Astrocyte (in vitro differentiated cells and primary cell): ENCODE measurements around the gene TCEA2. TPM values are rescaled to one million over a fixed set of nuclear protein-coding genes. Genes with fewer than 3 reads are reported as not detected.

Experiments
- DNase-seq: peaks from one replicate; pipeline ENCODE4 v3.0.0-alpha.2; 2010; ENCODE audit warnings: low read depth
- FAIRE-seq: peaks from 2 replicates; lab custom pipeline; 2011; peaks lifted over from hg19 to GRCh38; lab: Jason Lieb, UNC
- H2AFZ ChIP-seq: 2 replicates; pipeline ENCODE4 v1.6.0; 2012; ENCODE audit warnings: low read depth, low read length, inconsistent platforms
- H3K27ac ChIP-seq: 2 replicates; pipeline ENCODE4 v1.5.1; 2011; ENCODE audit warnings: low read depth, low read length, inconsistent platforms
- H3K27me3 ChIP-seq: 2 replicates; pipeline ENCODE4 v1.6.0; 2011; ENCODE audit warnings: low read length, inconsistent platforms; ENCODE audit not compliant: insufficient read depth
- H3K36me3 ChIP-seq: 2 replicates; pipeline ENCODE4 v1.5.1; 2011; ENCODE audit warnings: low read length, inconsistent platforms; ENCODE audit not compliant: insufficient read depth
- H3K4me1 ChIP-seq: 2 replicates; pipeline ENCODE4 v1.5.1; 2011; ENCODE audit warnings: low read length, inconsistent platforms; ENCODE audit not compliant: insufficient read depth
- H3K4me2 ChIP-seq: 2 replicates; pipeline ENCODE4 v1.6.0; 2012; ENCODE audit warnings: low read length, inconsistent platforms
- H3K4me3 ChIP-seq: 2 replicates; pipeline ENCODE4 v1.5.1; 2011; ENCODE audit warnings: low read depth, mild to moderate bottlenecking, low read length, inconsistent platforms; ENCODE audit not compliant: insufficient read depth
- H3K79me2 ChIP-seq: 2 replicates; pipeline ENCODE4 v1.6.0; 2012; ENCODE audit warnings: mild to moderate bottlenecking, low read length, inconsistent platforms; ENCODE audit not compliant: insufficient read depth
- H3K9ac ChIP-seq: 2 replicates; pipeline ENCODE4 v1.6.0; 2012; ENCODE audit warnings: mild to moderate bottlenecking, low read length, inconsistent platforms
- H3K9me3 ChIP-seq: 2 replicates; pipeline ENCODE4 v1.5.1; 2012; ENCODE audit warnings: low read depth, mild to moderate bottlenecking, low read length, inconsistent platforms; ENCODE audit not compliant: insufficient read depth
- H4K20me1 ChIP-seq: 2 replicates; pipeline ENCODE4 v1.6.0; 2012; ENCODE audit warnings: low read length, inconsistent platforms; ENCODE audit not compliant: insufficient read depth
- H3K27ac Mint-ChIP-seq: one replicate; pipeline ENCODE4 v1.8.0; 2021; ENCODE audit warnings: mild to moderate bottlenecking, mixed read lengths; ENCODE audit not compliant: unreplicated experiment
- H3K27me3 Mint-ChIP-seq: one replicate; pipeline ENCODE4 v1.8.0; 2021; ENCODE audit warnings: low read depth, mixed read lengths; ENCODE audit not compliant: unreplicated experiment
- H3K36me3 Mint-ChIP-seq: one replicate; pipeline ENCODE4 v1.8.0; 2021; ENCODE audit warnings: low read depth, mixed read lengths; ENCODE audit not compliant: unreplicated experiment
- H3K4me1 Mint-ChIP-seq: one replicate; pipeline ENCODE4 v1.8.0; 2021; ENCODE audit warnings: low read depth, mixed read lengths; ENCODE audit not compliant: unreplicated experiment
- H3K4me3 Mint-ChIP-seq: one replicate; pipeline ENCODE4 v1.8.0; 2021; ENCODE audit warnings: mild to moderate bottlenecking, moderate library complexity, mixed read lengths; ENCODE audit not compliant: unreplicated experiment
- H3K9me3 Mint-ChIP-seq: one replicate; pipeline ENCODE4 v1.8.0; 2021; ENCODE audit warnings: mild to moderate bottlenecking, mixed read lengths; ENCODE audit not compliant: unreplicated experiment
- CTCF ChIP-seq: IDR thresholded peaks from 2 replicates; pipeline ENCODE4 v1.5.1; 2011; ENCODE audit warnings: low read depth, mild to moderate bottlenecking, inconsistent platforms, low read length, moderate library complexity; ENCODE audit not compliant: insufficient read depth
- EZH2 ChIP-seq: IDR thresholded peaks from 2 replicates; pipeline ENCODE4 v1.6.1; 2012; ENCODE audit warnings: mild to moderate bottlenecking, low read length, inconsistent platforms; ENCODE audit not compliant: insufficient read depth
- total RNA-seq: library from RNA; stranded (reverse); gene quantifications from 2 replicates; pipeline ENCODE4 v1.2.1, GENCODE V29; 2021

Gene TCEA2
- total RNA-seq, 1 donor from 2014 or later = 53.1 TPM

GRCh38 chr20:64048402-64049044, 14.5 kb upstream of the TCEA2 start:
- FAIRE-seq = no peak
- Histone ChIP-seq H2AFZ (no peak overlapping the region), H3K27ac (no peak overlapping the region), H3K9me3 (no peaks in the 10 kb centered on the region), H3K27me3 (peaks cover 45% of the 10 kb centered on the region), H4K20me1 (peaks cover 12% of the 10 kb centered on the region), H3K36me3 (no peaks in the 10 kb centered on the region), H3K4me3 (no peak overlapping the region), H3K9ac (no peak overlapping the region), H3K4me1 (peaks cover 2% of the 10 kb centered on the region), H3K79me2 (no peaks in the 10 kb centered on the region), H3K4me2 (no peak overlapping the region)
- Mint-ChIP-seq H3K36me3 (no peaks in the 10 kb centered on the region), H3K4me1 (peaks cover 8% of the 10 kb centered on the region), H3K27ac (no peak overlapping the region), H3K4me3 (no peak overlapping the region), H3K27me3 (peaks cover 48% of the 10 kb centered on the region), H3K9me3 (no peaks in the 10 kb centered on the region)
- TF ChIP-seq EZH2 (peak; percentile 96), CTCF (no peak)
- no peak for DNase-seq

GRCh38 chr20:64049060-64049877, 13.7 kb upstream of the TCEA2 start, which contains the start of gene SOX18:
Gene SOX18 (minus strand): TSS chr20:64049639. CDS start chr20:64049516, 123 bp downstream.
- Histone ChIP-seq H4K20me1 (peaks cover 12% of the 10 kb centered on the region), H3K9me3 (no peaks in the 10 kb centered on the region), H3K4me3 (no peak within 1 kb of the TSS), H3K4me2 (peak within 1 kb of the TSS; percentile 44), H3K9ac (no peak within 1 kb of the TSS), H2AFZ (no peak within 1 kb of the TSS), H3K27ac (no peak within 1 kb of the TSS), H3K4me1 (peaks cover 2% of the 10 kb centered on the region), H3K36me3 (no peaks in the 10 kb centered on the region), H3K27me3 (peaks cover 40% of the 10 kb centered on the region), H3K79me2 (no peaks in the 10 kb centered on the region)
- Mint-ChIP-seq H3K27ac (no peak within 1 kb of the TSS), H3K4me3 (no peak within 1 kb of the TSS), H3K9me3 (no peaks in the 10 kb centered on the region), H3K36me3 (no peaks in the 10 kb centered on the region), H3K27me3 (peaks cover 45% of the 10 kb centered on the region), H3K4me1 (peaks cover 8% of the 10 kb centered on the region)
- no peak for FAIRE-seq
- no peak for TF ChIP-seq CTCF
- no peak for DNase-seq

GRCh38 chr20:64049878-64050260, 13.1 kb upstream of the TCEA2 start:
- Mint-ChIP-seq H3K27ac (no peak overlapping the region), H3K4me1 (peaks cover 4% of the 10 kb centered on the region), H3K36me3 (no peaks in the 10 kb centered on the region), H3K9me3 (no peaks in the 10 kb centered on the region), H3K27me3 (peaks cover 39% of the 10 kb centered on the region), H3K4me3 (no peak overlapping the region)
- no peak overlapping the region for H2AFZ ChIP-seq
- H4K20me1 ChIP-seq = peaks cover 12% of the 10 kb centered on the region
- no peaks in the 10 kb centered on the region for H3K4me1 ChIP-seq
- H3K27me3 ChIP-seq = peaks cover 40% of the 10 kb centered on the region
- no peaks in the 10 kb centered on the region for H3K79me2 ChIP-seq
- no peak overlapping the region for H3K27ac ChIP-seq
- no peaks in the 10 kb centered on the region for H3K36me3 ChIP-seq
- FAIRE-seq = no peak
- DNase-seq = no peak
- no peak overlapping the region for H3K9ac ChIP-seq
- H3K4me2 ChIP-seq = peak overlapping the region; percentile 44
- H3K4me3 ChIP-seq = no peak overlapping the region
- TF ChIP-seq CTCF = no peak
- peak; percentile 74 for TF ChIP-seq EZH2
- H3K9me3 ChIP-seq = no peaks in the 10 kb centered on the region
